Liver (tissue), 9 donors: Measurements from ENCODE around the gene CARD14. TPM values are rescaled to one million over a fixed set of nuclear protein-coding genes. Genes with fewer than 3 reads are reported as not detected.

Source experiments
- DNase-seq: peaks from one replicate; pipeline ENCODE4 v3.0.0-alpha.2; 2017; ENCODE audit warnings: low spot score
- H3K27ac ChIP-seq, 2 donors: one replicate each; pipeline ENCODE4 v1.7.0; 2013; ENCODE audit warnings: inconsistent platforms in 2 of 2, low read length in 2 of 2, control low read depth in 1 of 2, low read depth in 1 of 2, mild to moderate bottlenecking in 1 of 2
- H3K27me3 ChIP-seq, 4 donors: one replicate each; pipeline versions ENCODE4 v1.6.1 to v1.7.0; 2013; ENCODE audit warnings: low read length in 3 of 4, inconsistent platforms in 1 of 4, mild to moderate bottlenecking in 1 of 4, moderate library complexity in 1 of 4; ENCODE audit not compliant: control insufficient read depth in 4 of 4, insufficient read depth in 4 of 4
- H3K36me3 ChIP-seq, 4 donors: one replicate each; pipeline versions ENCODE4 v1.6.1 to v1.7.0; 2013; ENCODE audit warnings: low read length in 3 of 4, mild to moderate bottlenecking in 3 of 4, low read depth in 1 of 4, moderate library complexity in 1 of 4; ENCODE audit not compliant: control insufficient read depth in 4 of 4, insufficient read depth in 3 of 4
- H3K4me1 ChIP-seq, 4 donors: one replicate each; pipeline versions ENCODE4 v1.6.1 to v1.7.0; 2013; ENCODE audit warnings: low read length in 3 of 4, mild to moderate bottlenecking in 3 of 4, moderate library complexity in 1 of 4; ENCODE audit not compliant: control insufficient read depth in 4 of 4, insufficient read depth in 4 of 4
- H3K4me3 ChIP-seq, 3 donors: one replicate each; pipeline versions ENCODE4 v1.6.1 to v1.7.0; 2013; ENCODE audit warnings: low read length in 3 of 3, control low read depth in 1 of 3, low read depth in 1 of 3, mild to moderate bottlenecking in 1 of 3
- H3K9ac ChIP-seq, 2 donors: one replicate each; pipeline ENCODE4 v1.7.0; 2013; ENCODE audit warnings: low read length in 2 of 2, mild to moderate bottlenecking in 2 of 2, moderate library complexity in 2 of 2, control low read depth in 1 of 2, low read depth in 1 of 2
- H3K9me3 ChIP-seq, 4 donors: one replicate each; pipeline versions ENCODE4 v1.6.1 to v1.7.0; 2013; ENCODE audit warnings: low read length in 3 of 4; ENCODE audit not compliant: control insufficient read depth in 4 of 4
- ATF3 ChIP-seq: IDR thresholded peaks from 2 replicates; pipeline ENCODE4 v1.6.1; 2016; ENCODE audit warnings: antibody characterized with exemption
- CTCF ChIP-seq: fragments of 150-350 bp; IDR thresholded peaks from 2 replicates; pipeline ENCODE4 v1.5.1; 2017; ENCODE audit warnings: improper control_type of control experiment, low read depth, low read length; ENCODE audit not compliant: missing input control
- EGR1 ChIP-seq, 2 donors: IDR thresholded peaks; 2 replicates each; pipeline ENCODE4 v1.6.1; 2016 to 2018; ENCODE audit warnings: antibody characterized with exemption in 2 of 2, low read depth in 2 of 2
- FOXA1 ChIP-seq: IDR thresholded peaks from 2 replicates; pipeline ENCODE4 v1.6.1; 2016; ENCODE audit warnings: antibody characterized with exemption
- GABPA ChIP-seq, 2 donors: IDR thresholded peaks in 1 of 2; conservative IDR thresholded peaks in 1 of 2; 2 replicates each; pipeline ENCODE4 v1.6.1; 2016; ENCODE audit warnings: antibody characterized with exemption in 2 of 2, mild to moderate bottlenecking in 1 of 2, moderate library complexity in 1 of 2
- HNF4A ChIP-seq, 2 donors: conservative IDR thresholded peaks; 2 replicates each; pipeline ENCODE4 v1.6.1; 2016; ENCODE audit warnings: antibody characterized with exemption in 2 of 2, mild to moderate bottlenecking in 2 of 2
- JUND ChIP-seq, 2 donors: IDR thresholded peaks; 2 replicates each; pipeline ENCODE4 v1.6.1; 2016; ENCODE audit warnings: antibody characterized with exemption in 2 of 2
- MAX ChIP-seq: IDR thresholded peaks from 2 replicates; pipeline ENCODE4 v1.6.1; 2016; ENCODE audit warnings: antibody characterized with exemption
- NR2F2 ChIP-seq: IDR thresholded peaks from 2 replicates; pipeline ENCODE4 v1.6.1; 2016; ENCODE audit warnings: antibody characterized with exemption
- REST ChIP-seq: IDR thresholded peaks from 2 replicates; pipeline ENCODE4 v1.6.1; 2016; ENCODE audit warnings: antibody characterized with exemption, mild to moderate bottlenecking
- SP1 ChIP-seq: IDR thresholded peaks from 2 replicates; pipeline ENCODE4 v1.6.1; 2018; ENCODE audit warnings: antibody characterized with exemption, mild to moderate bottlenecking
- TAF1 ChIP-seq: conservative IDR thresholded peaks from 2 replicates; pipeline ENCODE4 v1.6.1; 2016; ENCODE audit warnings: antibody characterized with exemption, mild to moderate bottlenecking
- YY1 ChIP-seq: IDR thresholded peaks from 2 replicates; pipeline ENCODE4 v1.6.1; 2016; ENCODE audit warnings: antibody characterized with exemption, mild to moderate bottlenecking
- WGBS: extraction: QIAGEN DNeasy Blood & Tissue Kit; methylation state at CpG from one replicate; pipeline ENCODE4 v1.1.7; 2013; 5-methylcytosine and 5-hydroxymethylcytosine counted together
- polyA plus RNA-seq, 2 donors: library from polyadenylated mRNA; stranded (reverse) in 1 of 2; unstranded in 1 of 2; fragments of 200-250 nt in 1 of 2; fragments of >200 nt in 1 of 2; fragmentation: Nextera tagmentation in 1 of 2; extraction: Ambion mirVana in 1 of 2; gene quantifications; one replicate each; pipeline versions ENCODE4 v1.2.1 to v1.2.3, GENCODE V29; 2013 to 2015
- total RNA-seq, 2 donors: library from RNA; depleted of rRNA; stranded (reverse); fragments of >200 nt; gene quantifications; one replicate each; pipeline ENCODE4 v1.2.3, GENCODE V29; 2014
- TF ChIP-seq, protein P1 (sequence below): IDR thresholded peaks from 2 replicates; pipeline ENCODE4 v1.6.1; 2016; ENCODE audit warnings: antibody characterized with exemption
- donor health status: healthy.
- donor health status: healthy.
- donor health status: healthy.
- donor health status: healthy.
- donor health status: healthy.

CARD14 gene
- total and polyA plus RNA-seq, 4 donors, result 0.07 to 0.70 (median 0.29) TPM

DNA sequence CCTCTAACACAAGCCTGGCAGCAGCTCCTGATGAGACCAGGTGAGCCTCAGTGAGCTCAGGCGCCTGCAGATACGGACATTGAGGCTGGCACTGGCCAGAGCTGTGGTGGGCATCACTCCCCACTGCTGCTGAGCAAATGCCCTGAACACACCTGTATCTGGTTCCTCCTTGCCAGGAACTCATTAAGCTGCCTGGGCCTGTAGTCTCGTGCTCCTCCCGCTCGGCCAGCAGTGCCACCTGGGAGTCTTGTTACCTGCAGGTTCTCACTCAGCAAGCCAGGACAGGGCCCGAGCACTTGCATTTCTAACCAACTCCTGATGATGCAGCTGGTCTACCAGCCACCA, 36.2 kb upstream of the CARD14 start:
- WGBS, result 96% methylated on average over 6 of the region's 6 CpGs
- H3K4me1 ChIP-seq, result peaks cover 0 to 17% (median 15%) of the 10 kb centered on the region in 4 donors
- no peak overlapping the region for H3K4me3 ChIP-seq
- DNase-seq, result no peak
- H3K27ac ChIP-seq, result no peak overlapping the region
- no peaks in the 10 kb centered on the region for H3K9me3 ChIP-seq
- peaks cover 7 to 51% (median 46%) of the 10 kb centered on the region in 4 donors for H3K36me3 ChIP-seq
- no peak for TF ChIP-seq HNF4A (conservative IDR thresholded peaks at IDR 0.05)
- H3K27me3 ChIP-seq, result no peaks in the 10 kb centered on the region
- no peak overlapping the region for H3K9ac ChIP-seq

DNA sequence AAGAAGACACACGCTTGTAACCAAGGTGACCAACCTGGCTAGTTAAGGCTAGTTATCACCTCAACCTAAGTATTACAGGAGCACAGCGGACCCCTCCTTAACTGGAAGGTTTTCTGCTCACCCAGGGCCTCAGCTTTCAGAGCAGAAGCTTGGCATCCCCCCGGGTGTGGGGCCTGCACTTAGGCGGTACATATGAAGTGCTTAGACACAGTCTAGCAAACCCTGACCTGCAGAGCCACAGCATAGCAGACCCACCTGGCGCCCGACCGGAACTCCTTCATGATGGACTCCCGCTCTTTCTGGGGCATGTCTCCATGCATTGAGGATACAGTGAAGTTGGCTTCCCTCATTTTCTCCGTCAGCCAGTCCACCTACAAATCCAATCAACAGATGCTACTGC, 32.7 kb upstream of the CARD14 start:
- no peak for TF ChIP-seq TAF1
- TF ChIP-seq NR2F2, result no peak
- TF ChIP-seq YY1, result no peak
- no peak for TF ChIP-seq HNF4A (conservative IDR thresholded peaks at IDR 0.05)
- TF ChIP-seq REST, result no peak
- TF ChIP-seq MAX, result no peak
- no peak for TF ChIP-seq ATF3
- H3K9ac ChIP-seq, result no peak overlapping the region
- 97% methylated on average over 9 of the region's 9 CpGs for WGBS
- H3K4me3 ChIP-seq, result no peak overlapping the region
- no peak overlapping the region for H3K27ac ChIP-seq
- H3K36me3 ChIP-seq, result peaks cover 18 to 82% (median 70%) of the 10 kb centered on the region in 4 donors
- H3K9me3 ChIP-seq, result no peaks in the 10 kb centered on the region
- no peaks in the 10 kb centered on the region for H3K4me1 ChIP-seq
- no peak for DNase-seq
- H3K27me3 ChIP-seq, result no peaks in the 10 kb centered on the region

- H3K27me3 ChIP-seq, result no peaks in the 10 kb centered on the region
- WGBS, result 90% methylated on average over 18 of the region's 18 CpGs
- no peak for DNase-seq
- H3K9ac ChIP-seq, result no peak overlapping the region
- H3K9me3 ChIP-seq, result no peaks in the 10 kb centered on the region
- no peak overlapping the region for H3K4me3 ChIP-seq
- H3K36me3 ChIP-seq, result peaks cover 20 to 90% (median 74%) of the 10 kb centered on the region in 4 donors
- H3K4me1 ChIP-seq, result no peaks in the 10 kb centered on the region
- no peak overlapping the region for H3K27ac ChIP-seq
- TF ChIP-seq MAX (no peak), FOXA1 (no peak), JUND (IDR thresholded peaks at IDR 0.05) (no peak), HNF4A (conservative IDR thresholded peaks at IDR 0.05) (no peak), CTCF (no peak), SP1 (no peak), TAF1 (no peak), REST (no peak), ATF3 (no peak), GABPA (IDR thresholded peaks at IDR 0.05 in 1 of 2, conservative IDR thresholded peaks at IDR 0.05 in 1 of 2) (no peak), EGR1 (IDR thresholded peaks at IDR 0.05; ENCODE audit: low read depth in 2 of 2) (no peak)
- TF ChIP-seq, protein P1, sequence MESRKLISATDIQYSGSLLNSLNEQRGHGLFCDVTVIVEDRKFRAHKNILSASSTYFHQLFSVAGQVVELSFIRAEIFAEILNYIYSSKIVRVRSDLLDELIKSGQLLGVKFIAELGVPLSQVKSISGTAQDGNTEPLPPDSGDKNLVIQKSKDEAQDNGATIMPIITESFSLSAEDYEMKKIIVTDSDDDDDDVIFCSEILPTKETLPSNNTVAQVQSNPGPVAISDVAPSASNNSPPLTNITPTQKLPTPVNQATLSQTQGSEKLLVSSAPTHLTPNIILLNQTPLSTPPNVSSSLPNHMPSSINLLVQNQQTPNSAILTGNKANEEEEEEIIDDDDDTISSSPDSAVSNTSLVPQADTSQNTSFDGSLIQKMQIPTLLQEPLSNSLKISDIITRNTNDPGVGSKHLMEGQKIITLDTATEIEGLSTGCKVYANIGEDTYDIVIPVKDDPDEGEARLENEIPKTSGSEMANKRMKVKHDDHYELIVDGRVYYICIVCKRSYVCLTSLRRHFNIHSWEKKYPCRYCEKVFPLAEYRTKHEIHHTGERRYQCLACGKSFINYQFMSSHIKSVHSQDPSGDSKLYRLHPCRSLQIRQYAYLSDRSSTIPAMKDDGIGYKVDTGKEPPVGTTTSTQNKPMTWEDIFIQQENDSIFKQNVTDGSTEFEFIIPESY, result no peak
These were observed 30.9 kb upstream of the CARD14 start for GRCh38 chr17:80138856-80139426.
